ENCODE measurements around the gene ME3. TPM values are rescaled to one million over a fixed set of nuclear protein-coding genes. Genes with fewer than 3 reads are reported as not detected.

Gene ME3
- total RNA-seq, 2 experiments from 2014 or later = 1.5 to 2.9 TPM

DNA sequence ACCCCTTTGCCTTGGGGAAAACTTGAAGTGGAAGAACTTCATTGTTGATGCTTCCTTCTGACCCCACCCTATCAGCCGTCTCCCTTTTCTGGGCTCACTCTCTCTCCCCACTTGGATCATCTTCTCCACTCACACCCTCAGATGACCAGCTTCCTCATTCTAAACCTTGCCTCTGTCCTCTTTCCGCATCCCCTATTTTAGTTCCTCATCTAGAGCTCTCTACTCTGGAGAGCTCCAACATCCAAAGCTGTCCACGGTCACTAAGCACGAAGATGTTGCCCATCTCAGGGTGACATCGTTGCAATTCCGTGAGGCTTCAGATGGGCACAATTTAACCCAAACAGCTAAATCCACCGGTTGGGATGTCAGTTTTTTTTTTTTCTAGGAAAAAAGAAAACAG lies 31.6 kb upstream of the ME3 start:
- DNase-seq = no peak
- ChIA-PET POLR2A (no interaction called here), CTCF (no interaction called here)
- H3K9me3 Mint-ChIP-seq = no peaks in the 10 kb centered on the region
- no peaks in the 10 kb centered on the region for H3K4me1 Mint-ChIP-seq
- no peak overlapping the region for H3K27ac Mint-ChIP-seq
- H3K27me3 Mint-ChIP-seq = peaks cover 2% of the 10 kb centered on the region
- H3K4me3 Mint-ChIP-seq = no peak overlapping the region
- no peaks in the 10 kb centered on the region for H3K36me3 Mint-ChIP-seq (ENCODE audit: low read depth)

DNA sequence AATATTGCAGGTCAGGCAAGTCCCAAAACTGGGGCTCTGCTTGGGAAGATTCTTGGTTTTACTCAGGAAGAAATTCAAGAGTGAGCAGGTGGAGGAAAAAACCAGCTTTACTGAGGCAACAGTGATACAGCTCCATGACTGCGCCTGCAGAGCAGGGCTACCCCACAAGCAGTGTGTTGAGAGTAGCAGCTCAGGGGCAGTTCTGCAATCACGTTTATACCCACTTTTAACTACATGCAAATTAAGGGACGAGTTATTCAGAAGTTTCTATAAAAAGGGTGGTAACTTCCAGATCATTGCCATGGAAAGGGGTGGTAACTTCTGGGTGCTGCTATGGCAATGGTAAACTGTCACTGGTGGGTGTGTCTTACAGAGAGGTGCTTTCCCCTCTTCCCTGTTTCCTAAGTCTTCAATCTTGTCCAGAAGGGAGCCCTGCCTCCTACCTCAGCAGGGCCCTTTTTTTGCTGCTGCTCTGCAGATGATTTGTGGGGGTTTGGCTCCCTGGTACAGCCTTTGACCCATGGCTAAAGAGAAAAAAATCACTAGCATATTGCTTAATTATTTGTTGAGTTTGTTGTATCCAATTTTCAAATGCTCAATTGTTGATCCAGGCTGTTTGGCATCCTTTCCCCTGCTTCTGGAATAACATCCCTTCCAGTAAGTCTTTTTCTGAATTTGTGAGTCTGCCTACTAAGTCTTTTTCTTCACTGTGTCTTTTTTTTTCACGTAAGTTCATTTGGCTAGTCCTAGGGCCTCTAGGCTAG lies 30.0 kb upstream of the ME3 start:
- DNase-seq = no peak
- ChIA-PET POLR2A (no interaction called here), CTCF (no interaction called here)
- H3K27ac Mint-ChIP-seq = no peak overlapping the region
- no peaks in the 10 kb centered on the region for H3K9me3 Mint-ChIP-seq
- H3K36me3 Mint-ChIP-seq (ENCODE audit: low read depth) = no peaks in the 10 kb centered on the region
- no peaks in the 10 kb centered on the region for H3K4me1 Mint-ChIP-seq
- peaks cover 2% of the 10 kb centered on the region for H3K27me3 Mint-ChIP-seq
- H3K4me3 Mint-ChIP-seq = no peak overlapping the region

DNA sequence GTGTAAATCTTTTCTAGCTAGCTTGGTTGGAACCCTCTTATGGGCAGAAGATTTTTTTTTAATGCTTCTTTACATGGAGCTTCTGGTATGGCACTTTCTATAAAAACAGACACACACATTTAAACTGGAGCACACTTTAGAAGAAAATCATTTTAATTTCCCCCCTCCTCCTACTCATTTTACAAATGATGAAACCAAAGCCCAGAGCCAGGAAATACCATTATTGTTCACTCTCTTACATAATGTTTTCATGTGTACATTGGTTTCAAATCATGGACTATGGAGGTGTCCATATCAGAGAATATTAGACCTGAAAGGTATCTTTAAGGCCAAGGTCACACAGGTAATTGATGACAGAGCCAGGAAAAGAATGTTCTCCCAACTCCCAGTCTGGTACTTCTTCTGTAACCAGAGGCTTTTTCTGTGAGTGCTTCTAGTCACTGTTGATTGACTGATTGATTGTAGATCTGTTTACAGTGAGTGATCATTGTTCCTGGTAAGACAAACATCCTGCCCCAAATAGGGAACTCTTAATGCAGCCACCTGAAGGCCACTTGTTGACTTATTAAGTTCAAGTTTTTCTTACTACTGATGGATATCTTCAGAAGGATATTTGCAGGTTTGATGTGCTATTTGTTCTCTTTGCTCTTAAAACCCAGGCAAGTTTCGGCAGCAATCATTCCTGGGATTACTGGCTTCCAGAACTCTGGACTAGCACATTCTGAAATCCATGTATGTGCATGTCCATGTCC lies 26.8 kb upstream of the ME3 start:
- Mint-ChIP-seq H3K27me3 (peaks cover 2% of the 10 kb centered on the region), H3K9me3 (no peaks in the 10 kb centered on the region), H3K4me3 (no peak overlapping the region), H3K36me3 (ENCODE audit: low read depth) (no peaks in the 10 kb centered on the region), H3K27ac (no peak overlapping the region), H3K4me1 (no peaks in the 10 kb centered on the region)
- ChIA-PET POLR2A (no interaction called here), CTCF (no interaction called here)
- no peak for DNase-seq

DNA sequence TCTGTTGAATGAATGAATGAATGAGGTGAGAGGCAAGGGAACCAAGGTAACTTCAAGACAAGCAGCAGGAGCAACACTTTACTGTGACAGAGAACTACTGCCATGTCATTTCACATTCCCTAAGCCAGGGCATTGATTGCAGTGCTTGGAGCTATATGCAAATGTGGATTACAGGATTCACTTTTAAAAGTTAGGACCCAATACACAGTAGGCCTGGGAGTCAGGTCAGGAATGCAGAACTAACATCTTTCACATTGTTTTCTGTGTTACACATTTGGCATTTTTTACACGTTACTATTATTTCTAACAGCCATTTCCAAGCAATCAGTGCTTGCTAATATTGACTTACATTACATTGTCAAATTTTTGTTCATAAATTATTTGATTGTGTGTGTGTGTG lies 26.2 kb upstream of the ME3 start:
- Mint-ChIP-seq H3K36me3 (ENCODE audit: low read depth) (no peaks in the 10 kb centered on the region), H3K27ac (no peak overlapping the region), H3K9me3 (no peaks in the 10 kb centered on the region), H3K27me3 (no peaks in the 10 kb centered on the region), H3K4me1 (no peaks in the 10 kb centered on the region), H3K4me3 (no peak overlapping the region)
- CTCF ChIA-PET = no interaction called here
- no peak for DNase-seq
- POLR2A ChIA-PET = no interaction called here

DNA sequence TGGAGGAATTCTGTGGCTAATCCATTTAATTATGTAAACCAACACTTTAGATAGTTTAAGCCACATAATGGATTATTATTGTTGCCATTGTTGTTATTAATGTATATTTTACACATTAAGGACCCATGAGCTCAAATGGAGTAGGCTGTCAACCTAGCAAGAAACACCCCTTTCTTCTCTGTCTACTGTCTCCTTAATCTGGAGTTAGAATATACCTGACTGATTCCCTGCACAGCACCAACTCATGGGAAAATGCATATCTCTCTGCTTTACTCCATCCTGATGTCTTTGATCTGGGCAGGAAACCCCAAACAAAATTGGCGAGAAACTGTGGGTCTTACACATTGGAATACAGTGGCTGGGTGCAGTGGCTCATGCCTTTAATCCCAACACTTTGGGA lies 24.0 kb upstream of the ME3 start:
- H3K27me3 Mint-ChIP-seq = peaks cover 2% of the 10 kb centered on the region
- H3K27ac Mint-ChIP-seq = no peak overlapping the region
- ChIA-PET POLR2A (no interaction called here), CTCF (no interaction called here)
- DNase-seq = no peak
- H3K4me3 Mint-ChIP-seq = no peak overlapping the region
- H3K36me3 Mint-ChIP-seq (ENCODE audit: low read depth) = no peaks in the 10 kb centered on the region
- H3K9me3 Mint-ChIP-seq = peaks cover 2% of the 10 kb centered on the region
- H3K4me1 Mint-ChIP-seq = no peaks in the 10 kb centered on the region

GRCh38 chr11:86696004-86696403 lies 23.6 kb upstream of the ME3 start:
- Mint-ChIP-seq H3K27ac (no peak overlapping the region), H3K27me3 (peaks cover 2% of the 10 kb centered on the region), H3K4me3 (no peak overlapping the region), H3K4me1 (no peaks in the 10 kb centered on the region), H3K36me3 (ENCODE audit: low read depth) (no peaks in the 10 kb centered on the region), H3K9me3 (peaks cover 2% of the 10 kb centered on the region)
- ChIA-PET CTCF (no interaction called here), POLR2A (no interaction called here)
- DNase-seq = no peak

GRCh38 chr11:86695373-86695772 lies 23.0 kb upstream of the ME3 start:
- ChIA-PET CTCF (interaction anchor here (1.3 kb wide), 1 partner anchor 15 kb away, joined by 3 read pairs; no protein-coding TSS in a partner anchor), POLR2A (no interaction called here)
- H3K4me3 Mint-ChIP-seq = no peak overlapping the region
- no peaks in the 10 kb centered on the region for H3K36me3 Mint-ChIP-seq (ENCODE audit: low read depth)
- H3K27me3 Mint-ChIP-seq = peaks cover 2% of the 10 kb centered on the region
- peaks cover 2% of the 10 kb centered on the region for H3K9me3 Mint-ChIP-seq
- H3K27ac Mint-ChIP-seq = no peak overlapping the region
- no peak for DNase-seq
- no peaks in the 10 kb centered on the region for H3K4me1 Mint-ChIP-seq

DNA sequence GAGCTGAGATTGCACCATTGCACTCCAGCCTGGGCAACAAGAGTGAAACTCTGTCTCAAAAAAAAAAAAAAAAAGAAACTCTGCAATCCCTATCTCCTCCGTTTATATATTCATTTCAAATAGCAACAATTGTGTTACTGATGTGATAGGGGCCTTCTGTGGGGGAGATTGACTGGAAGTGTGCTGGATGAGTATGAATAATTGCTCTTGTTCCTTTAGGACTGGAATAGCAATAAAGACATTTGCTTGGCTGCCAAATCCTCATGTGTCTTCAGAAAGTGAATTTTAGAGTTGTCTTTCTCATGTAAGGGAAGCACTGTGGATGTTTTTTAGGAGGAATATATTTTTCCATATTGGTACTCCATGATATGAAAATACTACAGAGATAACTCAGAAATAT lies 21.1 kb upstream of the ME3 start:
- no peak for DNase-seq
- POLR2A ChIA-PET = no interaction called here
- Mint-ChIP-seq H3K36me3 (ENCODE audit: low read depth) (no peaks in the 10 kb centered on the region), H3K4me3 (no peak overlapping the region), H3K27me3 (peaks cover 2% of the 10 kb centered on the region), H3K27ac (no peak overlapping the region), H3K9me3 (peaks cover 2% of the 10 kb centered on the region), H3K4me1 (peaks cover 3% of the 10 kb centered on the region)
- CTCF ChIA-PET = no interaction called here

GRCh38 chr11:86692746-86693145 lies 20.3 kb upstream of the ME3 start:
- ChIA-PET CTCF (no interaction called here), POLR2A (no interaction called here)

DNA sequence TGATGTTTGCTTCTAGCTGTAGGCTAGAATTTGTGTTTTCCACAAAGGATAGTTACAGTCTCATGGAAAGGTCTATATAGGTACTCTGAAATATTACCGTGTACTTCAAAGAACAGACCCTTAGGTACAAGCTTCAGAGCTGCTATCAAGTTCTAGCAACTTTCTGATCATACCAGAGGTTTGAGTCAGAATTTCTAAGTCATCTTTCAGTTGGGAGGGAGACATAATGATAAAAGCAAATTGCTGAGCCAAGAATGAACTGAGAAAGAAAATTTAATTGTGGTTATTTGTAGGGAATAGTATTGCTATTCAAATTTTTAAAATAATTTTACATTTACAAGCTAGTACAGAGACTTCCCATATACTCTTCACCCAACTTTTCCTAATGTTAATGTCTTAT lies 19.9 kb upstream of the ME3 start:
- Mint-ChIP-seq H3K27ac (no peak overlapping the region), H3K27me3 (peaks cover 2% of the 10 kb centered on the region), H3K9me3 (peaks cover 2% of the 10 kb centered on the region), H3K4me3 (no peak overlapping the region), H3K36me3 (ENCODE audit: low read depth) (no peaks in the 10 kb centered on the region), H3K4me1 (peaks cover 8% of the 10 kb centered on the region)
- ChIA-PET CTCF (no interaction called here), POLR2A (no interaction called here)
- no peak for DNase-seq

More at GRCh38 chr11:86692746-86693145, 20.3 kb upstream of the ME3 start:
- peaks cover 8% of the 10 kb centered on the region for H3K4me1 Mint-ChIP-seq
- no peak overlapping the region for H3K4me3 Mint-ChIP-seq
- no peaks in the 10 kb centered on the region for H3K36me3 Mint-ChIP-seq (ENCODE audit: low read depth)
- peaks cover 2% of the 10 kb centered on the region for H3K9me3 Mint-ChIP-seq
- no peak overlapping the region for H3K27ac Mint-ChIP-seq
- H3K27me3 Mint-ChIP-seq = peaks cover 2% of the 10 kb centered on the region
- DNase-seq = no peak

DNA sequence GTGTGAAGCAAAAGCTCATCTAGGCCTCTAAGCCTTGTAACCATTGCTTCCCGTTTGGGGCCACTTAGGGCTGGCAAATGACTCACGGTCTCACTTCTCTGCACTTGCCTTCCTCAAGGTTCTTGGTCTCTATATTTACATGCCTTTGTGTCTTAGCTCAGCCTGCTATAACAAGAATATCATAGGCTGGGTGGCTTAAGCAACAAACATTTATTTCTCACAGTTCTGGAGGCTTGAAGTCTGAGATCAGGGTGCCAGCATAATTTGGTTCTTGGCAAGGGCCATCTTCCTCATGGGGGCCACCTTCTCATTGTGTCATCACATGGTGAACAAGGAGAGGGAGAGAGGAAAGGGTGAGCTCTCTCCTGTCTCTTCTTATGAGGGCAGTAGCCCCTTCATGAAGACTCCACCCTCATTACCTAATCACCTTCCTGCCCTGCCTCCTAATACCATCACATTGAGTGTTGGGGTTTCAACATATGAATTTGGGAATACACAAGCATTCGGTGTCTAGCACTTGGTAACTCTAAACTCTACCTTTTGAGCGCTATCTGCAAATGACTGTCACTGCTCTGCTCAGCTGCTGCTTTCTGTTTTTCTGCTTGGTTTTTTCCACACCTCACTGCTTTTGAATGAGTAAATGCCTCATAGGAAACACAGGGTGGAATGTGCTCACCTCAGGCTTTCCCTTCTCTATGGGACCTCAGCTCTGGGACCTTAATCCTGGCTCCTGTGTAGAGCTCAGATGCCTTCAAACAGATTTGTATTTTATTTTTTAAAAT lies 16.2 kb upstream of the ME3 start:
- POLR2A ChIA-PET = no interaction called here
- DNase-seq = no peak

GRCh38 chr11:86687185-86687778 lies 14.9 kb upstream of the ME3 start:
- no peak overlapping the region for H3K4me3 Mint-ChIP-seq
- H3K36me3 Mint-ChIP-seq (ENCODE audit: low read depth) = no peaks in the 10 kb centered on the region
- no peak for DNase-seq
- no peaks in the 10 kb centered on the region for H3K9me3 Mint-ChIP-seq
- no peak overlapping the region for H3K27ac Mint-ChIP-seq
- ChIA-PET POLR2A (no interaction called here), CTCF (no interaction called here)
- H3K4me1 Mint-ChIP-seq = peaks cover 8% of the 10 kb centered on the region
- no peaks in the 10 kb centered on the region for H3K27me3 Mint-ChIP-seq

More for the DNA sequence above, 16.2 kb upstream of the ME3 start:
- H3K4me3 Mint-ChIP-seq = no peak overlapping the region
- no peaks in the 10 kb centered on the region for H3K36me3 Mint-ChIP-seq (ENCODE audit: low read depth)
- CTCF ChIA-PET = interaction anchor here (0.6 to 1.1 kb wide), 3 partner anchors 27 to 834 kb away, joined by 3 read pairs; partner anchors contain the start of gene CCDC83
- peaks cover 8% of the 10 kb centered on the region for H3K4me1 Mint-ChIP-seq
- H3K27ac Mint-ChIP-seq = no peak overlapping the region
- H3K27me3 Mint-ChIP-seq = peaks cover 2% of the 10 kb centered on the region
- H3K9me3 Mint-ChIP-seq = peaks cover 2% of the 10 kb centered on the region

- no peaks in the 10 kb centered on the region for H3K27me3 Mint-ChIP-seq
- CTCF ChIA-PET = no interaction called here
- no peak overlapping the region for H3K27ac Mint-ChIP-seq
Observed at GRCh38 chr11:86686531-86686930, 14.1 kb upstream of the ME3 start.

More at GRCh38 chr11:86686531-86686930, 14.1 kb upstream of the ME3 start:
- no peak for DNase-seq
- Mint-ChIP-seq H3K4me1 (peaks cover 8% of the 10 kb centered on the region), H3K36me3 (ENCODE audit: low read depth) (no peaks in the 10 kb centered on the region), H3K4me3 (no peak overlapping the region), H3K9me3 (no peaks in the 10 kb centered on the region)
- POLR2A ChIA-PET = no interaction called here

Measured in activated CD4-positive, alpha-beta T cell treated with anti-CD3 and anti-CD28 coated beads, Interleukin-2, amount 10 ng/mL, durations not matched to agents 7 days and 5 days (primary cell).